A204.1 (cell line): ENCODE results near the gene GREB1.

ENCODE experiments used
- FAIRE-seq: peaks from 2 replicates; lab custom pipeline; 2012; peaks lifted over from hg19 to GRCh38; lab: Jason Lieb, UNC

The GREB1 gene

DNA sequence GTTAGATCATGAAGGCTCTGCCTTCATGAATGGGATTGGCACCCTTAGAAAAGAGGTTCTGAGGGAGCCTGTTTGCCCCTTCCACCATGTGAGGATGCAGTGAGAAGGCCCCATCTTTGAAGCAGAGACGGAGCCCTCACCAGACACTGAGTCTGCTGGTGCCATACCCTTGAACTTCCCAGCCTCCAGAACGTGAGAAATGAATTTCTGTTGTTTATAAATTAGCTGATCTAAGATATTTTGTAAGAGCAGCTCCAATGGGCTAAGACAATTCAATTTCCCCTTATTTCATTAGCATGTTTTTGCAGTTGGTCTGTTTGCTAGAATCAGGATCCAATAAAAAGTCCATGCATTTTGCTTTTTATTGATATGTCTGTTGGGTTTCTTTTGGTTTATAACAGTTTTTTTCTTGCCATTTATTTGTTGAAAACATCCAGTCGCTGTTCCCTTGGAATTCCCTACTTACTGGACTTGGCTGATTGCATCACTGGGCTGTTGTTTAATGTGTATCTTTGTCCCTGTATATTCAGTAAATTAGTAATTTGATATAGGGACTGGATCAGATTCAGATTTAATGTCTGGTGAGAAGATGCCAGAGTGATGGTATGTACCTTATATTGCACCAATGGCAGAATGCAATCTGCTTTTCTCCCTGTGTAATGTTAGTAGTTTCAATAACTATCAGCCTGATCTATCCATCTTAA lies 24.0 kb upstream of the GREB1 start:
- FAIRE-seq: no peak

DNA sequence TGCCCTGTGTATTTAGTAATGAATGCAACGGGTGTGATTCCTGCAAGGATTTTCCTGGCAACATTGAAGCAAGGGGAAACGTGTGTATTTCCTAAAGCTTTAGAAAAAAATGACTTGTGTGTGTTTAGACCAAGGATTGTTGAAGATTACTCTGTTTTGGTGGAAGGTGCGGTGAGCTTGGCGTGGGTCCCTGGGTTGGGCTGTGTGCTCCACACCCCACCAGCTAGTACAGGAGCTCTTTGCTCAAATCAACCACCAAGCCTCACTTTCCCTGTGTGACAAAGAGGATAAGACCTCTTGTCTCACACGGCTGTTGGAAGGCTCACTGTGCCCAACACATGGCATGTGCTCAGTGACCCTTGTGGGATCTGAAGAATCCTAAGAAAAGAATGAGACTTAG lies 21.4 kb upstream of the GREB1 start:
- no peak for FAIRE-seq

DNA sequence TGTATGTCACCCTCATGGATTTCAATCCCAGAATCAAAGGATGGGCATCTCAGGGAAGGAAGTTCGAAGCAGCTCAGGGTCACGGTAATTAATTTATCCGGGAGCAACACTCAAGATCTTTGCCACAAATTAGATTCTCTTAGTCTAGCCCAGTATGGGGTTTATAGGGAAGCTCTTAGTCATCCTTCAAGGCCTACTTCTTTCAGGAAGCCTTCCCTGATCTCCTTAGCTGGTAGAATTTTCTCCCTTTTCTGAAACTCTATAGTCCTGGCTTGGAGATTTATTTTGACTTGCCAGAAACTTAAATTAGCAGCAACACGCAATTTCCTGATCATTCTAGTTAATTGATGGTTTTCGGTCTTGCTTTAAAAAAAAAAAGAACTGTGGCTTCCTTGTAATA lies 20.5 kb upstream of the GREB1 start:
- FAIRE-seq: no peak

DNA sequence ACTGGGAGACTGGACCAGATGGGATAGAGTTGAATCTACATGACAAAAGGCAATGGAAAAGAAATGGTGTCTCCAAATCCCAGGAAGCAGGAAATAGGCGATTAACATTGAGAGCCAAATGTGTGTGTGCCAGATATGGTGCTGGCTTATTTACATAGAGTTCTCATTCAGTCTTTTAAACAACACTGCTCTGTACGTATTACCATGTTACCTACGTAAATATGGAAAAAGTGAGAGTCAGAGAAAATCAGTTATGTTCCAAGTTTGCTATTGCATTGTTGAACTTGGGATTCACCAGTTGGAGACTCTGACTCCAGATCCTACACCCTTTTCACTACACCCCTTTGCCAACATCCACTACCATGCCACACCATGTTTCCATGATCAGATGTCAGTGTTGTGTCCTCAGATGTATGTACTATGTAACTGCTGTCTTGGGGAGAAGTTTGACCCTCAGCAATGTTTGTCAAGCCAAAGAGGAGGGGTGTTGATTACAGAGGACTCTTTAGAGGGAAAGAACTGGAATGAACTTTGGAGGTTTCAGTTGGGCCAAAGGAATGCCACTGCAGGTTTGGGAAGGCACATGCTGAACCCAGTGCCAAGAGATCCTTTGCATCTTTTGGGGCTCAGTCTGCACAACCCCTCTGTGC lies 19.6 kb upstream of the GREB1 start:
- FAIRE-seq: no peak

DNA sequence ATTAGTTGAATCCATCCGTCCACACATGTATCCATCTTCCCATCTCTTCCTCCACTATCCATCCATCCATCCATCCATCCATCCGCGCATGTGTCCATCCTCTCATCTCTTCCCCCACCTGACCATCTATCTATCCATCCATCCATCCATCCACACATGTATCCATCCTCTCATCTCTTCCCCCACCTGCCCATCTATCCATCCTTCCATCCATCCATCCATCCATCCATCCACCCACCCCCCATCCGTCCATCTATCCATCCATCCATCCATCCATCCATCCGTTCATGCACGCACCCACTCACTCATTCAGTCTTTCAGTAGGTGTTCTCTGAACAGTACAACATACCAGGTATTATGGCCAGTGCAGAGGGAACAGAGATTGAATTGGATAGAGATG lies 18.9 kb upstream of the GREB1 start:
- no peak for FAIRE-seq

DNA sequence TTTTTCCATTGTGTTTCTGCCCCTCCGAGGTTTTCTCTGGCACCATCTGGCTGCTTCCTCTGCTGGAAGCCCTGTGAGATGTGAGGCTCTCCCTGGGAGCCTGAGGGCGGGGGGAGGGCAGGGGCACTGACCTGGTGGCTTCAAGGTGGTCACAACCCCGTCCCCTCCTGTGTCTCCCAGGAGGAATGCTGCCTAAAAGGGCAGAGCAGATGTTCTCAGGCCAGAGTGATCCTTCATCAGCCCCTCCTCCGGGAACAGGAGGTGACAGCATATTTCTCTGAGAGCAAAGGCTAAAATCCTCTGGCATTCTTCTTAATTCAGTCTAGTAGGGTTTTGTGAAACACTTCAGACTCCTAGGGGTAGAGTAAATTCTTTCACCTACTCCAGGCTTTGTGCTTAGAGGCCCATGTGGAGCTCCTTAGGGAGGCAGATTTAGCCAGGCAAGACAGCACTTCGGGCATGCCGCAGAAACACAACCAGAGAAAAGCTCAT lies 18.3 kb upstream of the GREB1 start:
- no peak for FAIRE-seq

DNA sequence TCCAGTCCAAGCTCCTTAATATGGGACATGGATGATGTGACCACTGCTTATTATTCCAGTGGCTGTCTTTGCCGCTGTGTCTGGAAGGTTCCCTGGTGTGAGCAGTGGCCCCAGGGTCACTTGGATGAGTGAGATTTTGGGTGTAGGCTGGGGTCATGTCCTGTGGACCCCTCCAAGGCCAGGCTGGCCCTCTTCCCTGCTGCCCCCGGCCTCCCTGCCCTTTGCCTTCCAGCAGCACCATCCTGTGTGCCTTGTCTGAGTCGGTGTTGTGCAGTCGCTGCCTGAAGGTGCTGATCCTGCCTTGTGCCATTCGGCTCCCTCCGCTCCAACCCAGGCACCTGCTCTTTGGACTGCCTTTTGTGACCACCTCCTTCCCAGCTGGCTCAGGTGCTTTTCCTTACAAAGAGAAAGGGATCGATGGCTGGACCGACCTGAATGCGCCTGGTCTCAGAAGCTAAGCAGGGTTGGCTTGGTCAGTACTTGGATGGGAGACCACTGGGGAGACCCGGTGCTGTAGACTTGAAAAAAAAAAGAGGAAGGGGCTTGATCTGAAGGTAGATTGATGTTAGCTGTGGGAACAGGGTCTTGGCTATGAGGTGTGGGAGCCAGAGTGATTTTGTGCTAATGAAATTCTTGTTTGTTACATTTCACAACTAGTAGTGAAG lies 16.7 kb upstream of the GREB1 start:
- no peak for FAIRE-seq

DNA sequence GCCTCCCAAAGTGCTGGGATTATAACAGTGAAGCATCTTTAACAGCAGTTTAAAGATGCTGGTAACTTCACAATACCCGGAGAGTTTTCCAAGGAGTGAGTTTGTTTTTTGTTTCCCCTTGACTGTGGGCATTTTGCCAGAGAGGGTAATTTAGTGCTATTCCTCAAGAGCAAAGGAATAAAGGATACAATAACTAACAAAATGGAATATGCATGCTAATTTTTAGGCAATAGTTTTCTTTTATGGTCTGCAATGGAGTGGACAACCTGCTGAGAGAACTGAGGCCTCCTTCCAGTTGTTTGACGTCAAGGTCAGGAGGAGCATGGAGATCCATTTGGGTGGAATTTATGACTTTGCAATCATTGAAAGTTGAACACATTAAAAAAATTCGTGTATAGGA lies 15.9 kb upstream of the GREB1 start:
- no peak for FAIRE-seq

DNA sequence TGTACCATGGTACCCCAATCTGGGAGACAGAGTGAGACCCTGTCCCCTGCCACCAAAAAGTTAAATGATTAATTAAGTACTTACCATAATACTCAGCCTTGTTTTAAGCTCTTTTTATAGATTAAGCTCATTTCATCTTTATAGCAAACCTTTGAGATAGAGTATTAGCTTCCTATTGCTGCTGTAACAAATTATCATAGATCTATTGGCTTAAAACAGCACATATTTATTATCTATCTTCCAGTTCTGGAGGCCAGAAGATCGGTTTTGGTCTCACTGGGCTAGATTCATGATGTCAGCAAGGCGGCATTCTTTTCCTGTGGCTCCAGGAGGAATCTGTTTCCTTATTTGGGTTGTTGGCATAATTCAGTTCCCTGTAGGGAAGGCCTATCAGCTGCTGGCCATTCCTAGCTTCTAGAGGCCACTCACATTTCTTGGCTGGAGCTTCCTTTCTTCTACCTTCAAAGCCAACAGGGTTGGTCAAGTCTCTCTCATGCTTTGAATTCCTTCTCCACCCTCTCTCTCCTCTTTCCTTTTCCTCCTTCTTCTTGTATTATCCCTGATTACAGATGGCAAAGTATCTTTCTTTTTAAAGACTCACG lies 13.7 kb upstream of the GREB1 start:
- no peak for FAIRE-seq

DNA sequence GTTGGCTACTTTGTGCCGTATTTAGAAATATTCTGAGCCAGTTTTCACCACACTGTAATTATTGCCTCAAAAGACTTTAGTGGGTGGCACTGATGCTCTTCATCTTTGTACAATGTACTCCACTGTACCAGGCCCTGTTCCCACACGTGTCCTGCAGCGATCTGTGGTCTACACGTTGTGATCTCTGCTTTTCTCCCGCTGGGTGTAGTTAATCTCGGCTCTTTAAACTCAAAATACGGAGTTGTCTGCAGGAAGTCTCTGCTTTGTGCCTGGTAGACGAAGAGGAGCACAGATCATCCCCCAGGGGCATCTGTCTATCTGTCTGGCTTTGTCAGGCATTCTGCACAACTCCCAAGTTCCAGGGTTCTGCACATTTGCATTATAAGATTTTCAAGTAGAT lies 12.1 kb upstream of the GREB1 start:
- no peak for FAIRE-seq

DNA sequence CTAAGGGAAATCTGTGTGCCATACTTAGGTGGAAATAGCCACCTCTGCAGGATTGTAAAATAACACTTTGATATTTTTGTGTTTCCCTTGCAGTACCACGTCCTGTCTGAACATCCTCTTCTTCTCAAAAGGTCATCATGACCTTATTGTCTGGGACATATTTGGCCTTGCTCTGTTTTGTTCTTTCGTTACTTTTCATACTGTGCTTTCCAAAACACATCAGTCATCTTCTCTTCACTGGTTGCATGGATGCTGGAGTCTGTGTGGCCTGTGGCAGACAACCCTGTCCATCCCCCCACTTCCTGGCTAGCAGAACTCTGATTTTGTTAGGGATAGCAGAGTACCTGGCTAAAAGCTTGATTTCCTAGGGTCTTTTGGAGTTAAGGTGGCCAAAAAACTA lies 9.4 kb upstream of the GREB1 start:
- no peak for FAIRE-seq

DNA sequence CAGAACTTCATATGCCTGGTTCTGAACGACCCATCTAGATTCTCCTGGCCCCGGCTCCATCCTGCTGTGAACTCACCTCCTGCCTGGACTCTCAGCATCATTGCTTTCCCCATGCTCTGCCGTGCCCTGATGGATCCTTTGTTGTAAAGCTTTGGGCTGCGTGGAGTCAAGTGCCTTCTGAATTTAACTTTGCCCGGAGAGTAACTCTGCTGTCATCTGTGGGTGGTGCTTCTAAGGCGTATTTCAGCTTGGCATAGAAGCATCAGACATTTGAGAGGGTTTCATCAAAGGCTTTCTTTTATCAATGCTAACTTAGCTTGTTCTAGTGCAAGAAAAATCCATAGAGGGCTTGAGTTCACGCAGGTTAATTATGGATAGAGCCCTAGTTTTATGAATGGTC lies 8.1 kb upstream of the GREB1 start:
- no peak for FAIRE-seq

DNA sequence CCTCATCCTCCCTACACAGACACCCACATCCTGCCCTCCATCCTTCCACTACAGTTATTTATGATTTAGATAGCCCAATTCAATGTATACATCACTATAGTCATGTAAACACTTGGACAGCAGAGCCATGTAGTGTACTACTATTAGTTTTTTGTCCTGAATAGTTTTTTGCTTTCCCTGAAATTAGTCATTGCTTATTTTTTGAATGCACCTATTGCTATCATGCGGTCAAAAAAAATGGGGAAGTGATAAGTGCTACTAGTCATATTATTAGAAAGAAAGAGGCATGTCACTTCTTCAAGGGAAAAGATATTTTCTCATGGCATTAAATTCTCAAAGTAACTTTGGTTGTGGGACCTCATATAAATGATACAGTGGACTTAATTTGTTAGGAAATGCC lies 6.8 kb upstream of the GREB1 start:
- no peak for FAIRE-seq

DNA sequence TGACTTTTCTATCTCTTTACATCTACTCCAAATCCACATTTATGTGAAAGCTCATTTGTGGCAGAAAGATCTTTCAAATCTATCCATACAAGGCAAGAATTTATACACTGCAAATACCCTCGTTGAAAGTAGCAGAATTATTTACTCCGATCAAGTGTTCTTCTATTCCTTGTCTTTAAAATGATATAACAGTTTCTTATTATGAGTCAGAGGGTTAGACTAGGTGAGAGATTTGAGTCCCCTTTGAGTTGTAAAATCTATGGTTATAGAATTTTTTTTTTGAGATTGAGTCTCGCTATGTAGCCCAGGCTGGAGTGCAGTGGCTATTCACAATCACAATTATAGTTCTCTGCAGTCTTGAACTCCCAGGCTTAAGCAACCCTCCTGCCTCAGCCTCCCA lies 5.6 kb upstream of the GREB1 start:
- FAIRE-seq: no peak

DNA sequence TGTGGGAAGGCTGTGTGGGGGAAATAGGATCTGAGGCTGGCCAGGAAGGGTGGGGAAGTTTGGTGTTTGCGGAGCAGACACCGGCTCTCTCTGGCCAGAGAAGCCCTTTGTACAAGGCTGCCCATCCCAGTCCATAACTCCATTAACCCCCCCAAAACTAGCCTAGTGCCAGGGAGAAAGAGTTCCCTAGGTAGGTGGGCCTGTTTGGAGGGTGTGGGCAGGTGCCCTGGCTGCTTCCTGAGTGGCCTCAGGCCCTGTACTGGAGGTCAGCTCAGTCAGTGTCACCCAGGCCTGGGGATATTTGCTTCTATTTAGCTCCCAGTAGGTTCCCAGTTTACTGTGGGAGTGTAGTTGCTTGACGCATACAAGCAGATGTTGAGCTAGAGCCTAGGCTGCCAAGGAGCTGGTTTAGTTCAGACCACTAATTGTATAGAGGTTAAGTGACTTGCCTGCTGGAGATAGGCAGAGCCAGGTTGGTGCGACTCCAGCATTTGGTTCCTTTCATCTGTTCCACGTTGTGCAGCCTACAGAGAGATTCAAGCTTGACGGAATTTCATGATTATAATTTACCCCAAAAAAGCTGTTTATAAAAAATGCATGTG lies 2.9 kb upstream of the GREB1 start:
- no peak for FAIRE-seq

DNA sequence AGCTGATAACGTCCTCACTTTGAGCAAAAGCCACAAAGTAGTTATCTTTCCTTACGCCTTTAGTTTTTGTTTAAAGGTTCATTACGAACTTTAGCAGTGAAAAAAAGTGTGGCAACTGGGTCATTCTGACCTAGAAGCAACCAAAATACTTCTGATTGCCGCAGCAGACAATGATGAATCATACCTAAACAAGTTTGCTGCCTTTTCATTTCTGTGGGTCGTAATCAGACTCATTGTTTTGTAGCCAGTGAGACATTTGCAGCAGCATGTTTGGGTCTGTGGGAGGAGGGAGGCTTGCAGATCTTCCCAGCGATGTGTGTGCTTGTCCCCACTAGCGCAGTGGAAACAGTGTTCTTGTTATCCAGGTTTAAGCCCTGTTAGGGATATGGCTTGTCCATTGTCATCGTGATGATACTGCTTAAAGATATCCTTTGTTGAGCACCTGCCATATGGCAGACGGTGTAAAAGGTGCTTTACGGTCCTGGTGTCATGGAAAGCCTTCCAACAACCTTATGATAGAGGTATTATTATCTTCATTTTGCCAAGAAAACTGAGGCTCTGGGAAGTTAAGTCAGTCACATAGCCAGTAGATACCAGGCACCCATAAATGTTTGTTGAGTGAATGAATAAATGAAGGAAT lies 1.3 kb upstream of the GREB1 start:
- no peak for FAIRE-seq

DNA sequence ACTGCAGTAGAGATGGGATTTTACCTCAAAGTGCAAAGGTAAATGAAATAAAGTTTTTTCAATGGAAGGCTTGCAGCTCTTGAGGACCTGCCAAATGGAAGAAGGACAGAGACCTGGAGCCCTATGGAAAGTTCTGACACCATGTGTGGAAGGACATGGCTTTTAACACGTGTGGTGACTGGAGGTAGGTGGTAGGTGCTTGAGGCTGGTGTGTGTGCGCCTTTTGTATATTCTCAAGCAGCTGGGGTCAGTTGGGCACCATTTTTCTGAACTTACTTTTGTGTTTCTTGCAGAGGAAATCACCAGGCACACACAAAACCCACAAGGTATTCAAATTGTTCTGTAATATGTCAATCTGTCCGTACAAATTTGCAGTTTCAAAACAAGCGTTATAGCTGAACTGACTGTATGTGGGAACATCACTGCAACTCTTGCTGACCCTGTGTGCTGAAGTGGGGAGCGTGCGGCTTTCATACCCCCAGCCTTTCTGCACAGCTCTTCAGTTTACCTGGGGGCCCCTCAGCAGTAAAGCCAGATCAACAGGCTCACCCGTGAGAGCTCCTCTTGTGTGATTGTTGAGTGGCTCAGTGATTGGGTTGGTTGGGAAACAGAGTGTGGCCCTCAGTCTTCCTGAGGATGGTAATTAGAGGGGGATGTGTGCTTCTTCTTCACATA lies 363 bp downstream of the GREB1 start:
- no peak for FAIRE-seq

DNA sequence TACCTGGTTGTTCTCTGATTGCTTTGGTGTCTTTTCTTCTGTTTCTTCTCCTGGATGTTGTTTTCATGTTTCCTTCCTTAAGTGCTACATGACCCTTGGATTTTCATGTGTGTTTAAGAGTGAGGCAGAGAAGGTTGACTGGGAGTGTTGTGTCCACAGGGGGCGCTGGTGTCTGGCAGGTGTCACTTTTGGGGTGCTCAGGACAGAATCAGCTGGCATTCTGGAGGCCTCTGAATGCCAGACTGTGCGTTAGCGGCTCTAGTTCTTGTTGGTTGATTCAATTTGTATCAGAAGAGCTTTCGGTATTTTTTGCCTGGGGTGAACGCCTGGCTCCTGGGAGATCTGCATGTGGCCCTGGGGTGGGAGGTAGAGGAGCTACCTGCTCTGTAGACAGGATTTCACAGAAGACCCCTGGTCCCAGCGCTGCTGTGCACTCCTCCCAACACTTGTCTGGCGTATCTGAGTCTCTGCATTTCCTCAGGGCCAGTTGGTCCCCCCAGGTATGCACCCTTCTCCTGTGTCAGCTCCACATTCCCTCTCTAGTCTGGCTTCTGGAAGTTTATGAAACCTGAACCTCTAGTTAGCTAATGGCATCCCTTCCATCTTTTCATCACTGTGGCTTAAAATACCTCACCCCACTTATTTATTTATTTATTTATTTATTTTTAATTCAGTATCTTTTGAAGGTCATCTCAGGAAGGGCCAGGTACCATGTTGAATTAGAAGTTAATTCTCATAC lies 1.1 kb downstream of the GREB1 start:
- no peak for FAIRE-seq

DNA sequence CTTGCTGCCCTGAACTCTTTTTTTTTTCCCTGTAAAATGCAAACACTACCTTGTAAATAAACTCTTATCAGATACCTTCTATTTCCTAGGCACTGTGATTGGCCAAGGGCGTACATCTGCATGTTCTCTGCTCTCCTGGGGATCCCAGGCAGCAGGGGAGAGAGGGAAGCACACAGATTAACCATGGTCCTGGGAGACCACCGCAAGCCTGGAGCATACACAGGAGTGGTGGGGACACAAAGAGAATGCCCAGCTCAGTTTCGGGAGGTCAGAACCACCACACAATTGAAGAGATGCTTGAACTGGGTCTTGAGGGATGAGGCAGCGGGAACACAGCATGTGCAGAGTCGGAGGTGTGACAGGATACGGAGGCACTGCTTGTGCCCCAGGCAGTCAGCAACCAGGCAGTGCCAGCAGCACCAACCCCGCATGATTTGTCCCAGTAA lies 2.1 kb downstream of the GREB1 start:
- no peak for FAIRE-seq

DNA sequence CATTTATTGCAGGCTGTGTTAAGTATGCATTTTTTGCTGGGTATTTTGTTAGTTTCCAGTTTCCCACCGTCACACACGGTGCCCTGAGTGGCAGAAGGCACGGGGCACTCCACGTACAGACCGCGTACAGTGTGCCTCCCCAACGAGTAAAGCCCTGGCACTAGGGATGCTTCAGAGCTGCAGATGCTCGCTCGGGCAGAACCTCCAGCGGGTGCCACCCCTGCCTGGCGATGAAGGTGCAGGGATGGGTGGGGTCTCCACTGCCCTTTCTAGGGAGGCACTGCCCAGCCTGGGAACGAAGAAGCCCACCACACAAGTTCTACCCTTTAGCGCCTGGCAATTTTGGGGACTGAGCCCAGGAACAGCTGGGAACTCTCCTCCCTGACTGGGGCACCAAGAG lies 4.1 kb downstream of the GREB1 start:
- no peak for FAIRE-seq
